ENCODE results near the gene RPL36AL. TPM values are rescaled to one million over a fixed set of nuclear protein-coding genes. Genes with fewer than 3 reads are reported as not detected.

Gene RPL36AL
- polyA plus RNA-seq, 1 of the 3 experiments (the other 2 are of a cell fraction), result 337 TPM

DNA sequence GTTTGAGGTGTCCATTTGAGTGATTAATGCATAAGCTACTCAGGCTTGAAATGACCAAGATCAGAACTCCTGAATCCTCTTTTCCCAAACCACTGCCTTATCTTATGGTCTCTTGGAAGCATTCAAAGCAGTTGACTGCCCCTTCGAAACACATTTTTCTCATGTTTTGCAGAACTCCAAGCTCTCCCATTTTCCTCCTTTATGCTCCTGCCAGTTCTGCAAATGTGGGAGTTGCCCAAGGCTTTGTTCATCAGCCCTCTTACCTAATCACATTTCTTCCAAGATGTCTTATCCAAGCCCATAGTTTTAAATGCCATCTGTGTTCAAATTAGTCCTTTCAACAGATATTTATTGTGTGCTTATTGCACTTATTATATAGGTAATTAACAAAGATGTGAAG lies 16.4 kb upstream of the RPL36AL start:
- no peaks in the 10 kb centered on the region for H3K27me3 ChIP-seq (ENCODE audit: insufficient read depth)
- no peaks in the 10 kb centered on the region for H3K9me2 ChIP-seq
- H3K9me3 ChIP-seq, result no peaks in the 10 kb centered on the region
- H3K4me2 ChIP-seq, result peak overlapping the region; percentile 49
- no peak overlapping the region for H3K27ac ChIP-seq (ENCODE audit: low read depth in 2 of 2, low read length in 1 of 2)
- no peak overlapping the region for H3K9ac ChIP-seq
- ChIA-PET POLR2A (no interaction called here), CTCF (interaction anchor here (1.2 to 1.9 kb wide), 2 partner anchors 50 to 216 kb away, joined by 3 to 5 read pairs; partner anchors contain the start of gene NEMF)
- peaks cover 8% of the 10 kb centered on the region; the same call in 1 of the 2 replicates for H4K20me1 ChIP-seq (ENCODE audit: insufficient read depth)
- H3K79me2 ChIP-seq (ENCODE audit: insufficient read depth), result peaks cover 89% of the 10 kb centered on the region
- H3K36me3 ChIP-seq (replicated peaks in 1 of 2; ENCODE audit: control insufficient read depth in 1 of 2, insufficient read depth in 2 of 2, low read length in 1 of 2), result peaks cover 16 to 30% of the 10 kb centered on the region in 2 experiments
- peaks cover 39% of the 10 kb centered on the region for H3F3A ChIP-seq (replicated peaks; ENCODE audit: insufficient read depth)
- 100% methylated on average over 1 of the region's 1 CpG for WGBS (ENCODE audit: low lambda C conversion rate)
- TF ChIP-seq MXI1 (IDR thresholded peaks at IDR 0.05; ENCODE audit: low read depth, low read length), result no peak
- peaks cover 6 to 7% of the 10 kb centered on the region in 2 experiments; a peak in 3 of 4 replicates for H3K4me1 ChIP-seq (ENCODE audit: control insufficient read depth in 1 of 2, insufficient read depth in 2 of 2, low read depth in 1 of 2, low read length in 1 of 2)
- DNase-seq, result no peak
- H2AFZ ChIP-seq (ENCODE audit: low read depth), result no peak overlapping the region
- H3K4me3 ChIP-seq (ENCODE audit: low read depth in 2 of 2, low read length in 1 of 2), result no peak overlapping the region

DNA sequence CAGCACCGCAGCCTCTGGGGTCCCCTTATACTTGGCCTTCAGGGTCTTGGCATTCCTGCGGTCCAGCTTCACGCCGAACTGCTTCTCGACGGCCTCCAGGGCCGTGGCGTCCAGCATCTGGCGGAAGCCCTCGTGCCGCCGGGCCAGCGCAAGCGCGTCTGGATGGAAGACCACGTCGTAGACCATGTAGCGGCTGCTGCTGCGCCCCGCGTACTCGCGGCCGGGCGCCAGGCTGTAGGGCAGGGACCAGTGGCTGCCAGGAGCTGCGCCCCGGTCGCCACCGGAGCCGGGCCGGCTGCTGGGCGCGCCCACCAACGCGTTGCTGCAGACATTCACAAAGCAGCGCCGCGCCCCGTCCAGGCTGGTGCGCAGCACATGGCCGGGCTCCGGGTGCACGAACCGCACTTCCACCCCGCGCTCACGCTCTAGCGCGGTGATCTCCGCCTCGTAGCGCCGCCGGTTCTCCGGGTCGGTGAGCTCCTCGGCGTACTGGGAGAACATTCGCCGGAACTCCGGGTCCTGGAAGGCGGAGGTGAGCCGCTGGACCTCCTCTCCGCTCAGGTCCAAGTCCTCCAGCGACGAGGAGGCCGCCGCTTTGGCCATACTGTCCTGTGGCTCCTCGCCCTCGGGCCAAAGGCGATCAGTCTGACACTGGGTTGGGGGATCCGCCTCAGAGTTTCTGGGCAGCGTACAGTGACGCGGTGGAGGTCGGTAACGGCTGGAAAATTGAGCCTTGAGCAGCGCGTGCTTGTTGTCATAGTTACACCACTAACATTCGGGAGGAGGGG lies 14.3 kb upstream of the RPL36AL start, which contains the start of gene DNAAF2:
Gene DNAAF2, minus strand, starts transcription at position 698 of the 788 bp plus-strand sequence. Its CDS starts 95 bp downstream, at position 603.
- Histone ChIP-seq H3F3A (replicated peaks; ENCODE audit: insufficient read depth) (peaks cover 23% of the 10 kb centered on the region), H3K27me3 (ENCODE audit: insufficient read depth) (no peaks in the 10 kb centered on the region), H3K36me3 (replicated peaks in 1 of 2; ENCODE audit: control insufficient read depth in 1 of 2, insufficient read depth in 2 of 2, low read length in 1 of 2) (peaks cover 12 to 24% of the 10 kb centered on the region in 2 experiments), H3K9ac (peak within 1 kb of the TSS; percentile 82), H3K4me3 (ENCODE audit: low read depth in 2 of 2, low read length in 1 of 2) (peak within 1 kb of the TSS; percentile 72 to 86), H3K4me1 (ENCODE audit: control insufficient read depth in 1 of 2, insufficient read depth in 2 of 2, low read depth in 1 of 2, low read length in 1 of 2) (peaks cover 4 to 7% of the 10 kb centered on the region in 2 experiments; a peak in 3 of 4 replicates), H3K27ac (ENCODE audit: low read depth in 2 of 2, low read length in 1 of 2) (peak within 1 kb of the TSS; percentile 94 to 95), H3K79me2 (ENCODE audit: insufficient read depth) (peaks cover 87% of the 10 kb centered on the region), H3K9me2 (no peaks in the 10 kb centered on the region), H4K20me1 (ENCODE audit: insufficient read depth) (peaks cover 8% of the 10 kb centered on the region; the same call in 1 of the 2 replicates), H3K9me3 (no peaks in the 10 kb centered on the region), H3K4me2 (peak within 1 kb of the TSS; percentile 99), H2AFZ (ENCODE audit: low read depth) (peak within 1 kb of the TSS; percentile 87; the same call in 1 of the 2 replicates)
- 0% methylated on average over 11 of the region's 80 CpGs for WGBS (ENCODE audit: low lambda C conversion rate)
- TF ChIP-seq SIN3A (IDR thresholded peaks at IDR 0.05; ENCODE audit: borderline replicate concordance, low read depth, low read length) (peak; percentile 30), MXI1 (IDR thresholded peaks at IDR 0.05; ENCODE audit: low read depth, low read length) (peak; percentile 80), USF1 (IDR thresholded peaks at IDR 0.05; ENCODE audit: borderline replicate concordance, low read depth) (no peak), NRF1 (IDR thresholded peaks at IDR 0.05; ENCODE audit: low read depth, low read length) (peak; percentile 54; the same call in 1 of the 2 replicates), MEF2A (IDR thresholded peaks at IDR 0.05; ENCODE audit: borderline replicate concordance, low read depth) (no peak)
- TF ChIP-seq, protein P1, sequence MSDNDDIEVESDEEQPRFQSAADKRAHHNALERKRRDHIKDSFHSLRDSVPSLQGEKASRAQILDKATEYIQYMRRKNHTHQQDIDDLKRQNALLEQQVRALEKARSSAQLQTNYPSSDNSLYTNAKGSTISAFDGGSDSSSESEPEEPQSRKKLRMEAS (IDR thresholded peaks at IDR 0.05; ENCODE audit: low read depth), result peak; percentile 68
- ChIA-PET CTCF (interaction anchor here (0.6 to 3.8 kb wide), 27 partner anchors 13 to 231 kb away, joined by 3 to 39 read pairs (median 5); partner anchors contain the start of genes KLHDC2, LRR1, MGAT2 and NEMF), POLR2A (interaction anchor here (0.6 to 2.6 kb wide), 6 partner anchors 14 to 228 kb away, joined by 5 to 27 read pairs (median 8); partner anchors contain the start of genes KLHDC2, MGAT2, POLE2 and RPL36AL)
- DNase-seq, result peak; percentile 74
